Neural cell (in vitro differentiated cells): ENCODE data around the gene WFDC1. TPM values are rescaled to one million over a fixed set of nuclear protein-coding genes. Genes with fewer than 3 reads are reported as not detected.

ENCODE experiments used
- H2AFZ ChIP-seq: fragments of 200-600, 300-800 bp; sonication (generic), shearing (Covaris generic); 2 replicates; pipeline ENCODE4 v1.6.0; 2014; ENCODE audit warnings: low read depth, mild to moderate bottlenecking, antibody characterized with exemption, low read length, moderate library complexity
- H3F3A ChIP-seq: fragments of 200-600 bp; shearing (Covaris generic); 2 replicates; pipeline ENCODE4 v1.6.1; 2016; ENCODE audit warnings: mild to moderate bottlenecking, moderate library complexity, mixed read lengths, antibody characterized with exemption, low read length; ENCODE audit not compliant: insufficient read depth, poor library complexity, severe bottlenecking
- H3K27ac ChIP-seq: fragments of 200-600, 300-800 bp; sonication (generic), shearing (Covaris generic); 2 replicates; pipeline ENCODE4 v1.5.1; 2014; ENCODE audit warnings: mild to moderate bottlenecking, low read length, moderate library complexity
- H3K27me3 ChIP-seq: fragments of 300-800, 200-600 bp; sonication (generic), shearing (Covaris generic); 2 replicates; pipeline ENCODE4 v1.6.0; 2014; ENCODE audit warnings: mild to moderate bottlenecking, low read depth, low read length, moderate library complexity; ENCODE audit not compliant: insufficient read depth
- H3K36me3 ChIP-seq: fragments of 300-800, 200-600 bp; sonication (generic), shearing (Covaris generic); 2 replicates; pipeline ENCODE4 v1.5.1; 2014; ENCODE audit warnings: mild to moderate bottlenecking, antibody characterized with exemption, low read length, moderate library complexity; ENCODE audit not compliant: insufficient read depth
- H3K4me2 ChIP-seq: fragments of 300-800, 200-600 bp; sonication (generic), shearing (Covaris generic); 2 replicates; pipeline ENCODE4 v1.6.0; 2014; ENCODE audit warnings: mild to moderate bottlenecking, low read length
- H3K4me3 ChIP-seq: fragments of 300-800, 200-600 bp; sonication (generic), shearing (Covaris generic); 2 replicates; pipeline ENCODE4 v1.5.1; 2014; ENCODE audit warnings: mild to moderate bottlenecking, low read length, moderate library complexity
- H3K79me2 ChIP-seq: fragments of 200-600 bp; shearing (Covaris generic); replicated peaks from 2 replicates; pipeline ENCODE4 v1.6.0; 2014; ENCODE audit warnings: mild to moderate bottlenecking, low read length, moderate library complexity; ENCODE audit not compliant: insufficient read depth
- H3K9ac ChIP-seq: fragments of 300-800, 200-600 bp; sonication (generic), shearing (Covaris generic); 2 replicates; pipeline ENCODE4 v1.6.1; 2016; ENCODE audit warnings: mild to moderate bottlenecking, low read length, mixed read lengths
- H3K9me2 ChIP-seq: fragments of 200-600 bp; shearing (Covaris generic); 2 replicates; pipeline ENCODE4 v1.6.1; 2016; ENCODE audit warnings: mild to moderate bottlenecking, low read length, mixed read lengths; ENCODE audit not compliant: insufficient read depth
- H3K9me3 ChIP-seq: fragments of 200-600, 300-800 bp; sonication (generic), shearing (Covaris generic); 2 replicates; pipeline ENCODE4 v1.6.1; 2016; ENCODE audit warnings: mild to moderate bottlenecking, mixed run types, low read length, moderate library complexity, mixed read lengths
- H4K20me1 ChIP-seq: fragments of 200-600 bp; shearing (Covaris generic); 2 replicates; pipeline ENCODE4 v1.6.1; 2016; ENCODE audit warnings: mild to moderate bottlenecking, mixed run types; ENCODE audit not compliant: insufficient read depth
- EP300 ChIP-seq: fragments of 450-650 bp; conservative IDR thresholded peaks from 2 replicates; pipeline ENCODE4 v1.6.1; 2014; ENCODE audit warnings: antibody characterized with exemption, mild to moderate bottlenecking, moderate library complexity; ENCODE audit not compliant: poor library complexity, severe bottlenecking
- EZH2 ChIP-seq: fragments of 200-600, 300-800 bp; shearing (Covaris generic), sonication (generic); IDR thresholded peaks from 2 replicates; pipeline ENCODE4 v1.6.1; 2014; ENCODE audit warnings: antibody characterized with exemption, low read length, borderline replicate concordance, mild to moderate bottlenecking; ENCODE audit not compliant: insufficient read depth, poor library complexity, severe bottlenecking
- MXI1 ChIP-seq: fragments of 450-650 bp; conservative IDR thresholded peaks from 2 replicates; pipeline ENCODE4 v1.6.1; 2014; ENCODE audit warnings: antibody characterized with exemption, mild to moderate bottlenecking; ENCODE audit not compliant: poor library complexity, severe bottlenecking
- POLR2AphosphoS5 ChIP-seq: IDR thresholded peaks from 2 replicates; pipeline ENCODE4 v1.6.1; 2012
- RAD21 ChIP-seq: fragments of 450-650 bp; conservative IDR thresholded peaks from 2 replicates; pipeline ENCODE4 v1.6.1; 2014; ENCODE audit warnings: antibody characterized with exemption, mild to moderate bottlenecking, moderate library complexity
- REST ChIP-seq: IDR thresholded peaks from 2 replicates; pipeline ENCODE4 v1.6.1; 2012; ENCODE audit warnings: borderline replicate concordance
- SMC3 ChIP-seq: fragments of 450-650 bp; conservative IDR thresholded peaks from 2 replicates; pipeline ENCODE4 v1.6.1; 2014; ENCODE audit warnings: antibody characterized with exemption, mild to moderate bottlenecking, moderate library complexity; ENCODE audit not compliant: poor library complexity
- TAF1 ChIP-seq: IDR thresholded peaks from 2 replicates; pipeline ENCODE4 v1.6.1; 2012; ENCODE audit warnings: low read depth
- polyA plus RNA-seq: library from polyadenylated mRNA; depleted of rRNA; stranded (reverse); fragments of >200 nt; gene quantifications from 2 replicates; pipeline ENCODE4 v1.2.3, GENCODE V29; 2014
- TF ChIP-seq, protein P1 (sequence below): fragments of 450-650 bp; IDR thresholded peaks from 2 replicates; pipeline ENCODE4 v1.5.1; 2014; ENCODE audit warnings: antibody characterized with exemption, mild to moderate bottlenecking, moderate library complexity; ENCODE audit not compliant: poor library complexity, severe bottlenecking

The WFDC1 gene
- polyA plus RNA-seq, 1 donor from 2014 or later, result not detected

- Histone ChIP-seq H2AFZ (no peak overlapping the region), H3K9me3 (no peaks in the 10 kb centered on the region), H3K79me2 (no peaks in the 10 kb centered on the region), H3F3A (no peaks in the 10 kb centered on the region), H3K4me3 (no peak overlapping the region), H3K4me2 (no peak overlapping the region), H3K27me3 (no peaks in the 10 kb centered on the region), H3K36me3 (no peaks in the 10 kb centered on the region), H3K27ac (no peak overlapping the region), H4K20me1 (no peaks in the 10 kb centered on the region), H3K9ac (no peak overlapping the region), H3K9me2 (no peaks in the 10 kb centered on the region)
- no peak for TF ChIP-seq EP300
- TF ChIP-seq RAD21, result no peak
- TF ChIP-seq, protein P1, sequence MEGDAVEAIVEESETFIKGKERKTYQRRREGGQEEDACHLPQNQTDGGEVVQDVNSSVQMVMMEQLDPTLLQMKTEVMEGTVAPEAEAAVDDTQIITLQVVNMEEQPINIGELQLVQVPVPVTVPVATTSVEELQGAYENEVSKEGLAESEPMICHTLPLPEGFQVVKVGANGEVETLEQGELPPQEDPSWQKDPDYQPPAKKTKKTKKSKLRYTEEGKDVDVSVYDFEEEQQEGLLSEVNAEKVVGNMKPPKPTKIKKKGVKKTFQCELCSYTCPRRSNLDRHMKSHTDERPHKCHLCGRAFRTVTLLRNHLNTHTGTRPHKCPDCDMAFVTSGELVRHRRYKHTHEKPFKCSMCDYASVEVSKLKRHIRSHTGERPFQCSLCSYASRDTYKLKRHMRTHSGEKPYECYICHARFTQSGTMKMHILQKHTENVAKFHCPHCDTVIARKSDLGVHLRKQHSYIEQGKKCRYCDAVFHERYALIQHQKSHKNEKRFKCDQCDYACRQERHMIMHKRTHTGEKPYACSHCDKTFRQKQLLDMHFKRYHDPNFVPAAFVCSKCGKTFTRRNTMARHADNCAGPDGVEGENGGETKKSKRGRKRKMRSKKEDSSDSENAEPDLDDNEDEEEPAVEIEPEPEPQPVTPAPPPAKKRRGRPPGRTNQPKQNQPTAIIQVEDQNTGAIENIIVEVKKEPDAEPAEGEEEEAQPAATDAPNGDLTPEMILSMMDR, result no peak
- TF ChIP-seq REST, result no peak
- TF ChIP-seq MXI1, result no peak
- TF ChIP-seq POLR2AphosphoS5, result no peak
- no peak for TF ChIP-seq TAF1
- TF ChIP-seq EZH2, result no peak
- no peak for TF ChIP-seq SMC3
Measured at GRCh38 chr16:84320511-84320910, 25.8 kb downstream of the WFDC1 start.

DNA sequence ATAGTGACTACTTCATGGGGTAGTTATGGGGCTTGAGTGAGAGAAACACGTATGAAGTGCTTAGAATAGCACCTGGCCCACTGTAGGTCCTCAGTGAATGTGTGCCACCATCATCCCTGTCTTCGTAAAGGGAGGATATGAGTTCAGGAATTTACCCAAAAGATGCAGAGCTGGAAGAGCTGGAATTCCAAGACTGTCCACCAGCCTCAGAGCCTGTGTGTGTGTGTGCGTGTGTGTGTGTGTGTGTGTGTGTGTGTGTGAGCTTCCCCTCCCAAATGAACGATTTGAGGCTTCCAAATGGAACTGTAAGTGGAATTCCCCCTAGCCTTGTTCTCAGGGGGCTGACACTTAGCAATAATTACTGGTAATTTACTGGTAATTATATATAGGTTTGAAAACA lies 27.3 kb downstream of the WFDC1 start:
- H3K4me2 ChIP-seq, result no peak overlapping the region
- H3K9me3 ChIP-seq, result no peaks in the 10 kb centered on the region
- H3K9ac ChIP-seq, result no peak overlapping the region
- no peaks in the 10 kb centered on the region for H3K36me3 ChIP-seq
- no peaks in the 10 kb centered on the region for H4K20me1 ChIP-seq
- H3K79me2 ChIP-seq, result no peaks in the 10 kb centered on the region
- no peak overlapping the region for H3K27ac ChIP-seq
- H3K27me3 ChIP-seq, result no peaks in the 10 kb centered on the region
- TF ChIP-seq EZH2 (no peak), REST (no peak), POLR2AphosphoS5 (no peak), EP300 (no peak)
- TF ChIP-seq, protein P1, result no peak
- H3K9me2 ChIP-seq, result no peaks in the 10 kb centered on the region
- no peak overlapping the region for H3K4me3 ChIP-seq
- no peaks in the 10 kb centered on the region for H3F3A ChIP-seq
- no peak overlapping the region for H2AFZ ChIP-seq
